Large intestine (tissue), 3 donors: ENCODE data around the gene NUP85. TPM values are rescaled to one million over a fixed set of nuclear protein-coding genes. Genes with fewer than 3 reads are reported as not detected.
"Not testable (repeated sequence)": the region's sequence is repeated elsewhere in the genome, so short reads cannot be mapped to it uniquely, and the experiment has no call there.

ENCODE experiments used
- DNase-seq, 2 donors: peaks; one replicate each; pipeline versions ENCODE4 v3.0.0 to v3.0.0-alpha.2; 2013
- H3K27ac ChIP-seq: one replicate; pipeline ENCODE4 v1.5.1; 2013; ENCODE audit warnings: low read length
- H3K27me3 ChIP-seq: 2 replicates; pipeline ENCODE4 v1.6.1; 2013; ENCODE audit warnings: low read length; ENCODE audit not compliant: control insufficient read depth, insufficient read depth
- H3K36me3 ChIP-seq: 2 replicates; pipeline ENCODE4 v1.6.1; 2013; ENCODE audit warnings: low read length; ENCODE audit not compliant: control insufficient read depth, insufficient read depth
- H3K4me1 ChIP-seq: one replicate; pipeline ENCODE4 v1.6.1; 2013; ENCODE audit warnings: low read length; ENCODE audit not compliant: control insufficient read depth, insufficient read depth
- H3K4me3 ChIP-seq: one replicate; pipeline ENCODE4 v1.5.1; 2013; ENCODE audit warnings: low read length
- H3K9me3 ChIP-seq: one replicate; pipeline ENCODE4 v1.6.1; 2013; ENCODE audit warnings: mild to moderate bottlenecking, low read depth, low read length, moderate library complexity; ENCODE audit not compliant: control insufficient read depth
- WGBS: methylation state at CpG from one replicate; pipeline ENCODE4 v1.1.5; 2013; ENCODE audit warnings: low lambda C conversion rate; ENCODE audit not compliant: insufficient coverage; 5-methylcytosine and 5-hydroxymethylcytosine counted together
- polyA plus RNA-seq: library from polyadenylated mRNA; unstranded; fragments of 120-200 nt; gene quantifications from one replicate; pipeline ENCODE4 v1.2.1, GENCODE V29; 2013

NUP85 gene
- polyA plus RNA-seq, 1 donor, result 49.9 TPM

- H3K27me3 ChIP-seq, result no peaks in the 10 kb centered on the region
- no peak overlapping the region for H3K4me3 ChIP-seq
- H3K4me1 ChIP-seq, result peaks cover 4% of the 10 kb centered on the region
- no CpG with 5 or more reads among the region's 6 CpGs for WGBS
- no peaks in the 10 kb centered on the region for H3K36me3 ChIP-seq
- H3K27ac ChIP-seq, result no peak overlapping the region
- DNase-seq, result no peak
- no peaks in the 10 kb centered on the region for H3K9me3 ChIP-seq
Observed at GRCh38 chr17:75199886-75200618, 5.4 kb upstream of the NUP85 start.

- Histone ChIP-seq H3K27ac (peak overlapping the region; percentile 94), H3K4me1 (peaks cover 19% of the 10 kb centered on the region), H3K4me3 (peak overlapping the region; percentile 75), H3K9me3 (no peaks in the 10 kb centered on the region), H3K36me3 (peaks cover 13% of the 10 kb centered on the region), H3K27me3 (no peaks in the 10 kb centered on the region)
- 0% methylated on average over 3 of the region's 22 CpGs for WGBS
- DNase-seq, result no peak
Observed at GRCh38 chr17:75205793-75206163, 299 bp downstream of the NUP85 start.

- H3K27me3 ChIP-seq, DNase-seq, H3K9me3 ChIP-seq, H3K27ac ChIP-seq, H3K4me3 ChIP-seq: not testable (repeated sequence)
- Histone ChIP-seq H3K4me1 (peaks cover 19% of the 10 kb centered on the region), H3K36me3 (peaks cover 23% of the 10 kb centered on the region)
- no CpG with 5 or more reads among the region's 8 CpGs for WGBS
Observed at GRCh38 chr17:75207050-75207407, 1.6 kb downstream of the NUP85 start.

GRCh38 chr17:75207760-75208159, 2.3 kb downstream of the NUP85 start:
- peaks cover 19% of the 10 kb centered on the region for H3K4me1 ChIP-seq
- no peaks in the 10 kb centered on the region for H3K9me3 ChIP-seq
- peak overlapping the region; percentile 70 for H3K27ac ChIP-seq
- no peak for DNase-seq
- WGBS, result no CpG with 5 or more reads among the region's 12 CpGs
- H3K27me3 ChIP-seq, result no peaks in the 10 kb centered on the region
- peaks cover 28% of the 10 kb centered on the region for H3K36me3 ChIP-seq
- H3K4me3 ChIP-seq, result no peak overlapping the region

GRCh38 chr17:75208161-75208560, 2.7 kb downstream of the NUP85 start:
- H3K36me3 ChIP-seq, result peaks cover 32% of the 10 kb centered on the region
- DNase-seq, result peak; percentile 52 to 79

GRCh38 chr17:75209061-75209460, 3.6 kb downstream of the NUP85 start:
- 91% methylated on average over 1 of the region's 3 CpGs for WGBS
- peaks cover 19% of the 10 kb centered on the region for H3K4me1 ChIP-seq
- peaks cover 38% of the 10 kb centered on the region for H3K36me3 ChIP-seq
- no peak overlapping the region for H3K27ac ChIP-seq
- no peak overlapping the region for H3K4me3 ChIP-seq
- no peaks in the 10 kb centered on the region for H3K9me3 ChIP-seq
- H3K27me3 ChIP-seq, result no peaks in the 10 kb centered on the region
- no peak for DNase-seq

More at GRCh38 chr17:75208161-75208560, 2.7 kb downstream of the NUP85 start:
- Histone ChIP-seq H3K4me1 (peaks cover 19% of the 10 kb centered on the region), H3K27ac (peak overlapping the region; percentile 70), H3K27me3 (no peaks in the 10 kb centered on the region), H3K4me3 (no peak overlapping the region), H3K9me3 (no peaks in the 10 kb centered on the region)
- WGBS, result 69% methylated on average over 3 of the region's 9 CpGs

GRCh38 chr17:75218131-75218530, 12.7 kb downstream of the NUP85 start:
- DNase-seq, result no peak
- Histone ChIP-seq H3K27me3 (no peaks in the 10 kb centered on the region), H3K36me3 (peaks cover 73% of the 10 kb centered on the region), H3K4me1 (no peaks in the 10 kb centered on the region), H3K27ac (no peak overlapping the region), H3K4me3 (no peak overlapping the region), H3K9me3 (no peaks in the 10 kb centered on the region)
- WGBS, result no CpG with 5 or more reads among the region's 6 CpGs

- H3K36me3 ChIP-seq, result peaks cover 71% of the 10 kb centered on the region
- no peaks in the 10 kb centered on the region for H3K4me1 ChIP-seq
- WGBS, result no CpG with 5 or more reads among the region's 3 CpGs
- no peak for DNase-seq
- H3K27ac ChIP-seq, result no peak overlapping the region
- H3K4me3 ChIP-seq, result no peak overlapping the region
- H3K27me3 ChIP-seq, result no peaks in the 10 kb centered on the region
- no peaks in the 10 kb centered on the region for H3K9me3 ChIP-seq
Observed at GRCh38 chr17:75219815-75220214, 14.3 kb downstream of the NUP85 start.

GRCh38 chr17:75225016-75225415, 19.5 kb downstream of the NUP85 start:
- Histone ChIP-seq H3K27ac (no peak overlapping the region), H3K36me3 (peaks cover 68% of the 10 kb centered on the region)

GRCh38 chr17:75227729-75228128, 22.2 kb downstream of the NUP85 start:
- peaks cover 82% of the 10 kb centered on the region for H3K36me3 ChIP-seq
- no peak overlapping the region for H3K27ac ChIP-seq
- no peaks in the 10 kb centered on the region for H3K4me1 ChIP-seq
- no peak overlapping the region for H3K4me3 ChIP-seq
- no peaks in the 10 kb centered on the region for H3K27me3 ChIP-seq
- no peaks in the 10 kb centered on the region for H3K9me3 ChIP-seq
- whole genome bisulfite sequencing, result no CpG with 5 or more reads among the region's 5 CpGs
- no peak for DNase-seq

More at GRCh38 chr17:75225016-75225415, 19.5 kb downstream of the NUP85 start:
- no peaks in the 10 kb centered on the region for H3K9me3 ChIP-seq
- WGBS, result no CpG with 5 or more reads among the region's 14 CpGs
- no peaks in the 10 kb centered on the region for H3K4me1 ChIP-seq
- no peaks in the 10 kb centered on the region for H3K27me3 ChIP-seq
- H3K4me3 ChIP-seq, result no peak overlapping the region
- DNase-seq, result no peak

- Histone ChIP-seq H3K36me3 (peaks cover 82% of the 10 kb centered on the region), H3K4me1 (no peaks in the 10 kb centered on the region), H3K27ac (no peak overlapping the region), H3K4me3 (no peak overlapping the region), H3K27me3 (no peaks in the 10 kb centered on the region), H3K9me3 (no peaks in the 10 kb centered on the region)
- no peak for DNase-seq
- no CpG with 5 or more reads among the region's 2 CpGs for WGBS
Observed at GRCh38 chr17:75228305-75228704, 22.8 kb downstream of the NUP85 start.
